HG03196 (cell line): ENCODE measurements around the gene MDFIC2.
"Not testable (repeated sequence)": the region's sequence is repeated elsewhere in the genome, so short reads cannot be mapped to it uniquely, and the experiment has no call there.

Source experiments
- ATAC-seq: cut with Tn5 transposase; IDR thresholded peaks from one replicate; pipeline ENCODE4 v1.9.1; 2021; ENCODE audit not compliant: unreplicated experiment

MDFIC2 gene

DNA sequence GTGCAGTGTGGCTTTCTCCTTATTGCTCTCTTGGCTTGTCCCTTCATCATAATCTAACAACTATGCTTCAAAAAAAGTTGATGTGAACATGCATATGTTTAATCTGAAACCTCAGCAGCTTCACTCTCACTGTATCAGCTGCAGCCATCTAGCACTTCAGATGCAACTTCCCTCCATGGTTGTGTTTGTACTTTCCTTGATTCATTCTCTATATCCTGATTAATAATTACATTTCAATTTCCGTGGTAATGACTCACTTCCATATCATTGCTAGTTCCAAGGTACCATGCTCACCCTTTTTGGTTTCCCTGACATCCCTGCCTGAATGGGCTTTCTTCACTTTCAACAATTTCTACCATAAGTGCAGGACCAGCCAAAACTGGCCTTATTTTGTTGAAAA is 51.2 kb downstream of the MDFIC2 start:
- no peak for ATAC-seq

DNA sequence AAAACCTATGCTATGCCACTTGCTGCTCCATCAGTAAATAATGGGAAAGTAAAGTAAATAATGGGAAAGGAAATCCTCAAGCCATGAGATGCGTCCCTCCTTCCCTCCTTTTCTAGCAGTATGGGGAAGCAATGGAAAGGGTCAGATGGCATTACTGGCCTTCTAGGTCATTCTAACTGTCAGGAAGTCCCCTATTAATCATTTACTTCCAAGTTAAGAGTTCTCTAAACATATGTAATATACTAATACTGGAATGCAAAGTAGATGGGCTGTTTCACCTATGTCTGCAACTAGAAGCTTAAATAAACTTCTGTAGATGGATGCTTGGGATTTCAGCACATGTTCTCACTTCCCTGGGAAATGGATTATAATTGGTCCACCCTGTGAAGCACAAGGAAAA is 55.9 kb downstream of the MDFIC2 start:
- no peak for ATAC-seq

DNA sequence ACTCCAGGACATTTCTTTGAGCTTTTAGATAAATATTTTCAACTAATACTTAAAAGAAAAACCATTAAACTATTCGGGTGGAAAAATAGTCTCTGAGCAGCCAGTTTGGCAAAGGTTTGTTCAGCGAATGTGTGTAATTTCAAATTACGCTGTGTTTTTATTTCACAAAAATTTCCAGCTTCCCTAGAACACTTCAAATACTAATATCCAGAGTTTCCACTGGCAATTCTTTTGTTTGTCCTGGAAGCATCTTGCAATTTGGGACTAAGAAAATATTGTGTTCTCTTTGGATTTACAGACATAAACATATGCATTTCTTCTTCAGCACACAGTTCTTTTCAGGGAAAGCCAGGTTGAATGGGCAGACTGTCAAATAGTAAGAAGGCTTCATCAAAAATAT is 61.9 kb downstream of the MDFIC2 start:
- ATAC-seq, result no peak

DNA sequence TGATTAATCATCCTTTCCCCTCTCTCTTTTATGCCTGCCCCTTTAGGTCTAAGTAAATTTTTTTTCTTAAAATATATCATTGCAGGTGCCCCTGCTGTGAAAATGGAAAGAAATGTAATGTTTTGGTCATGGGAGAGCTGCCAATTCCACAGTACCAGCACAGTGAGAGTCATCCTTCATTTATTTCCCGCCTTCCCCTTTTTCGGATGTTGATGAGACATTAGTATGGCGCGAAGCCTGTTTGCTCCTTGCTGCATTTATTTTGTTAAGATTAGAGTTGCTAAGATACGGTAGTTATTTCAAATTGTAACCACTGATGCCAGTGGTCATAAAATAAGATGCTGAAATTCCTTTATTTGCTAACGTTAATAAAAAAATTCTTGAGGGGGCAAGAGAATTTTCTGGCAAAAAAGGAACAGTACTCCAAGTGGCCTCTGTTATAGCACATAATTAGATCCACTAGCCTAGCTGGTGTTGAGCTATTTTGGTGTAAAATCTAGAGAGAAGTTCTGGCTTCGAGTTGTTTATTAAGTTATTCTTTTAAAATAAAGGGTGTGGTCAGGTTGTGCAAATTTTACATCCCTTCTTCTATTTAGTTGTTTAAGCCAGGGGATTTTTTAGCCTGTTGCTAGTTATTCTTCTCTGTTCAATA is 62.8 kb downstream of the MDFIC2 start:
- ATAC-seq, result no peak

DNA sequence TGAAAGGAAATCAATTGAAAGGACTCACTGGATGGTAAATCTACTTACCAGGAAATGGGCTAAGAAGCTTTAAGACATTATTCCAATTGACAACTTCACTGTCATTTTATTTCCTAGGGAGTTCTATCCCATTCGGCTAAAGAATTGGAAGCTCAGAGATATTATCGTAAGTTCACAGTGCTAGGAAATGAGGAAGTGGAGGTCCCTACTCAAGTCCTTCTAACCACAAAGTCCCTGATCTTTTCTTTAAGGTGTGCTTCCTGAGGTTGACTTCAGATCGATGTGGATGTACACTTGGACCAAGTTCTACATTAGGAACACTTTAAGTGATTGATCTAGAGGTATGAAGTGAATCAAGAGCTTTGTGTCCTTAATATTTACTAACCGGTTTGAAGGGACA is 63.6 kb downstream of the MDFIC2 start:
- no peak for ATAC-seq

DNA sequence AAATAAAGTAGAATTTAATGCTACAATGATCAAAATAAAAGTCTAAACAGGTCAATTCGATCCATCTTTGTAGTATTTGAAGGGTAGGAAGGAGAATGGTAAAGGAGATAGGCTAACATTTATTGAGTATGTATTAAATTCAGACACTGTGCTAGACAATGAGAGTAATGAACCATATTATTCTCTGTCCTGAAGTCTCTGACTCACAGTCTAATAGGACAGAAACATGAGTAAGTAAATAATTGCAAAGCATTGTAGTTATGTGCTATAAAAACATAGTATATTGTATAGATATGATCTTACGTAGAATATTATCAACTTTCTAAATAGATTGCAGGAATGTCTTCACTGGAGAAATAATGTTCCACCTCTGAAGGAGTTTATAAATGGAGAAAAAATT is 64.5 kb downstream of the MDFIC2 start:
- no peak for ATAC-seq

DNA sequence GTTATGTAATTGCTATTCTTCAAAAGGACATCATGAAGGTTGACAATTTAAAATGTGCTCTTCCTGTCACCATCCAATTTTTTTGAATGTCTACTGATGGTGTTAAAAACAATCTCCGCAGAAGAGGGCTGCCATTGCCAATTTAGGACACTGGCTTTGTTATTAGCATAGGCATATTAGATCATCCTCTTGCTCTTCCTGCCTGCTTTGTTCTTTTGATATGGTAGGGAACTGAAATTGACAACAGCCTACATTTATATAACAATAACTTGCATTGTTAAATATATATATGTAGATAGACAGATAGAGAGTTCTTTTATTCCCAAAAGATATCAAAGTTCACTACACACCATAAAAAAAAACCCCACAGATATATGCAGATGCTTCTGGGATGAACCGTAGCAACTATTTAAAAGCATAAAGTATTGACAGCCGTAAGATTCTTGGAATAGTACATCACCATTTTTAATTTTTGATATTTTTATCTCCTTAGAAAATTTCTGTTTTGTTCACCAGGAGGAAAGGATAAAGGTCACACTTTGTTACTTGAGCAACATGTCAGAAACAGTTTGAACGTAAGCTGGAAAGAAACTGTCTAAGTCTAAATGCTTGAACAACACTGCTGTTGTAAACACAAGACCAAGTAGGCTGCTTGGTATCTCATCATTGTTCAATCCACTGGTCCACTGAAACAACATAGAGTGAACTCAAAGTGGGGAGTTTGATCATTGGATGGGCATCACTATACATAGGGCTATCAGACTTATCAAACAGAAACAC is 66.5 kb downstream of the MDFIC2 start:
- no peak for ATAC-seq

DNA sequence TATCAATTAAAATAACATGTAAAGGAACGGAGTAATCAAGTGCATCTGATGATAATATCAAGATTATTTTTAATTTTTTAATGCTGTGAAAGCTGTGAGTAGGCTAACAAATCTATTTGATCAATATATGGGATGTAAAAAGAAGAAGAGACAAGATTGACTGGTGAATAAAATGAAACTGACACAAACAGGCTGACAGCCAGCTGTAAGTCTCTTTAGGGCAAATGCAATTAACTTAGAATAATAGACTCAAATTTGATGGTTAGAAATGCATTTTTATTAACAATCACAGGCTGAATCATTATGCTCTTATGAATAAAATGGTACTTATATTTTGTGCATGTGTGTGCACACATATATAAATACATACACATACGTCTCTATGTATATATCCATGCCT is 68.0 kb downstream of the MDFIC2 start:
- ATAC-seq, result no peak

DNA sequence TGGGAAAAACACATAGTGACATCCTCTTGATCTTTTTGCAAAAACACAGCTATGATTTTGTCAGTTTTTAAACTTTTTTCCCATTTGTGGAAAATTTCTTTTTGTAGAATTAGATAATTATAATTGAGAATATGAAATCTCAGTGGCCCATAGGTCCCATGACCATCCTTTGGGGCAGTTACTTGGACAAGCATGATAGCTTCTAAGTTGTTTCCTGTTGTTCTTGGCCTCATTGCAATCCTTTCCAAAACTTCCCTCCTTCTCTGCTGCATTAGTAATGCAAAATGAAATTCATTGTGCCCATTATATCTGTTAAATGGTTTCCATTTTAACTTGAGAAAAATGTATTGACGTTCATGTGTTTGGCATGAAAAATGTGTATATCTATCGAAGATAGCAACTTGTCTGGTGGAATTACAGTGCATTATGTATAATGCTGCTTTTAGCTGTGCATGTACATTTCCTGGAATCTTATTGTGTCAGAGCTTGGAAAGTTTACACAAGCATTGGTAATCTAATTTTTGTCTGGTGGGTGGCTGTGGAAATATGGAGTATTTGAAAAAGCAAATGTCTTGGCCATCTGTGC is 70.0 kb downstream of the MDFIC2 start:
- ATAC-seq, result no peak

DNA sequence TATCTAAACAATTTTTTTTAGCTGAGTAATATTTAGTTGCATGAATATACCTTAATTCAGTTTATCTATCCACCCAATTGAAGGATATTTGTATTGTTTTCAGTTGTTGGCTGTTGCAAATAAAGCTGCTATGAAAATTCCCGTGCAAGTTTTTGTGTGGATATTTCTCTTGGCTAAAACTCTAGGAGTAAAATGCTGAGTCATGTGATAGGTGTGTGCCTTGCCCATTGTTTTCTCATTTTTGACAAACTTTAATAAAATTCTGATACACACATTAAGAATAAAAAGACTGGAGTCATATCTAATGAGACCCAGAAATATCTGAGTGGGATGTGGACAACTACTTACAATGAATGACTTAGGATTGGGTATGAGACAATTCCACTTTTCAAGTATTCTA is 78.6 kb downstream of the MDFIC2 start:
- ATAC-seq, result no peak

DNA sequence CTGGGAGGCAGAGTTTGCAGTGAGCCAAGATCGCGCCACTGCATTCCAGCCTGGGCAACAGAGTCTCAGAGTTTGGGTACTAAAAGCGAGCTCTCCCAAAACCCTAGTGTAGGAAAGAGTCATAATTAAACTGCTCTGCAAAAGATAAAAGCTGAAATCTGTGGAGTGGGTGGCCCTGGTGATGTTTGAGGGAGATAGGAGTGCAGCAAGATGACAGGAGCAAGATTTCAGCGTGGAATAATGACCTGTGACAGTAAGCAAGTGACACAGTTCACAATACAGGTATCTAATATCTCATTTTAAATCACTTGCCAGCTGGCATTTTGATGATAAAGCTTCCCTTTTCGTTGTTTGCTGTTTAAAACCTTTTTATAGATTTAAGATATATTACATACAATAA is 79.3 kb downstream of the MDFIC2 start:
- no peak for ATAC-seq

DNA sequence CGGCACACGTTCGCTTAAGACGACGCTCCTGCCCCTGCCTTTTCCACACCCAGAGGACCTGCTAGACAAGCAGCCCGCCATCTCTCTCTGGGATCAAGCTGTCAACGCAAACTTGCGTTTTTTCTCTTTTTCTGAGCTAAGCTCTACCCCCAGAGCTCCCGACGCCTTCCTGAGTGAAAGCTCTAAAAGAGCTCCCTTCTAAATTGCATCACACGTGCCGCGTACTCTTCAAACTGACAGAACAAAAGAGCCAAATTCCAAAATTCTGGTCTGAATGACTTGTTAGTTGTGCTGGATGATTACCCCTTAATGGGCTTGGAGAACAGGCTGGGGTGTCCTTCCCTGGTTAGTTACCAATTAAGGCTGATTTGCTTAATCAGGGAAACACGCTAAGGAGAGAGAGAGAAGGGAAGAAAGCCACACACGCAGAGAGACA is 81.2 kb downstream of the MDFIC2 start:
- ATAC-seq, result no peak

DNA sequence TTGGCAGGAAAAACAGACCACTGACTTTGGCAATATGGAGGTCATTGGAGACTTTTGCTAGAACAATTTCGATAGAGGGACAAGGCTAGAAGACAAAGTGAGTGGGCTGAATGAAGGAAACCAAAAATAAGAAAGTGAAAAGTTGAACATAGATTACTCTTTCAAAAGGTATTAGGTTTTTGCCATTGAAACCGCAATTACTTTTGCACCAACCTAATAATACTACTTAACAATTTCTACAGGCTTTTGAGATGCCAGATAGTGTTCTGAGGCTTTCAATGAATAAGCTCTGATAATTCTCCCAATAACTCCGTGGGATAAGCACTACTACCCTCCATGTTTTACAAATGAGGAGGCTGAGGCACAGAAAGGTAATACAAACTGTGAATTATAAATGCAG is 85.0 kb downstream of the MDFIC2 start:
- ATAC-seq, result no peak

DNA sequence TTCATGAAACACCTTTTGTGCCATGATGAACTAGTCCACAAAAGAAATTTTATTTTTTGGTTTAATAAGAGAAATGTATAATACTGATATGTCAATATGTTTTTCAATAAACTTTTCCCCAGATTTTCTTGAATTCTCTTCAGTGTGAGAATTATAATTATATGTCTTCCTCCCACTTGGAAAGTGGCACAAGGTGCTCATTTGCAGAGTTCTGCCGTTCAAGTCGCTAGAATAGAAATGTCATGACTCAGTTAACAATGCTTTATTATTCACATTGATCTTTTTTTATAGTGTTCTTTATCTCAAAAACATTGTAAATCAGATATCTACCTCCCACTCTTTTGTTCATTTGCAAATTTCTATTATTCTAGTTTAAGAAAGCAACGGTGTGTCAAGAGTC is 87.3 kb downstream of the MDFIC2 start:
- no peak for ATAC-seq

DNA sequence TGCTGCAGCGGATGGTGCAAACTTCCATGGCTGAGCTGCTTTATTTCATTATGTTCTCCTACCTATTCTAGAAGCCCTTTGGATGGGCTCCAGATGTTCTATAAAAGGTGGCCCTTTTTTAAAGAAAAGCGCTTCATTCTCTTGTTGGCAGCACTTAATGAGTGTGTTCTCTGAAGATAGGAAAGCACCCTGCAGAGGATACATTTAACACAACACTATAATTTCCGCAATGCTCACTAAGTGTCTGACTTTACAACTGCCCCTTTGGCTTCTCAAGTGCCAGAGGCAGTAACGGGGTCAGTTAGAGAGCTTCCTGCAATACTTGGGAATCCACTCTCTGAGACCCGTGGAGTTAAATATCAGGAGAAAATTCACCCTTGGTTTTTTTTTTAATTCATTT is 88.1 kb downstream of the MDFIC2 start:
- no peak for ATAC-seq

DNA sequence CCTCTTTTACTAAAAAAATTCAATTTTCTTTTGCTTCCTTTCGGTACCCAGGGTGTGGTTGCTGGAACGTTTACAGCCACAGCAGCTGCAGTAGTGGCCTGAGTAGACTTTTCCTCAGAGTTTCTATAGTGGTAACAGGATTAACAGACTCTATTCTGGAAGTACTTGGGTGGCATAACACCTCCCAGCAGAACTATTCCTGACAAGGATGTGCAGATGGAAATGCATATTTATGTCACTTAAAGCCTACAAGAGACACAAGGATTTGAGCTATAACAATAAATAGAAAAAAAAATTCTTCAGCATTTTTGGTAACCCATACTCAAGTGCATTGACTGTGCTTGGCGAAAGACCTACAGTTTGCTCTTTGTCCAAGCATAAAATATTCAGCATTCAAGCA is 94.0 kb downstream of the MDFIC2 start:
- no peak for ATAC-seq

DNA sequence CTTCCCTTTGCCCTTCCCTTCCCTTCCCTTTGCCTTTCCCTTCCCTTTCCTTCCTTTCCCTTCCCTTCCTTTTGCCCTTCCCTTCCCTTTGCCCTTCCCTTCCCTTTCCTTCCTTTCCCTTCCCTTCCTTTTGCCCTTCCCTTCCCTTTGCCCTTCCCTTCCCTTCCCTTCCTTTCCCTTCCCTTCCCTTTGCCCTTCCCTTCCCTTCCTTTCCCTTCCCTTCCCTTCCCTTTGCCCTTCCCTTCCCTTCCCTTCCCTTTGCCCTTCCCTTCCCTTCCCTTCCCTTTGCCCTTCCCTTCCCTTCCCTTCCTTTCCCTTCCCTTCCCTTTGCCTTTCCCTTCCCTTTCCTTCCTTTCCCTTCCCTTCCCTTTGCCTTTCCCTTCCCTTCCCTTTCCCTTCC is 101.2 kb downstream of the MDFIC2 start:
- not testable (repeated sequence) for ATAC-seq

DNA sequence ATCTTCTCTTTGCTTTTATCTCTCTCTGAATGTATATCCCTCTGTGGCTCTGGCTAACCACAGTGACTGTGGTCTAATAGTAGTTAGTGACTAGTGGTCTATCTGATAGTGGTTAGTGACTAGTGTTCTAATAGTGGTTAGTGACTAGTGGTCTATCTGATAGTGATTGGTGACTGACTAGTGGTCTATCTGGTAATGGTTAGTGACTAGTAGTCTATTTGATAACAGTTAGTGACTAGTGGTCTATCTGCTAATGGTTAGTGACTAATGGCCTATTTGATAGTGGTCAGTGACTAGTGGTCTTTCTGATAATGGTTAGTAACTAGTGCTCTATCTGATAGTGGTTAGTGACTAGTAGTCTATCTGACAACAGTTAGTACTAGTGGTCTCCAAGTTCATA is 110.5 kb downstream of the MDFIC2 start:
- ATAC-seq, result no peak

DNA sequence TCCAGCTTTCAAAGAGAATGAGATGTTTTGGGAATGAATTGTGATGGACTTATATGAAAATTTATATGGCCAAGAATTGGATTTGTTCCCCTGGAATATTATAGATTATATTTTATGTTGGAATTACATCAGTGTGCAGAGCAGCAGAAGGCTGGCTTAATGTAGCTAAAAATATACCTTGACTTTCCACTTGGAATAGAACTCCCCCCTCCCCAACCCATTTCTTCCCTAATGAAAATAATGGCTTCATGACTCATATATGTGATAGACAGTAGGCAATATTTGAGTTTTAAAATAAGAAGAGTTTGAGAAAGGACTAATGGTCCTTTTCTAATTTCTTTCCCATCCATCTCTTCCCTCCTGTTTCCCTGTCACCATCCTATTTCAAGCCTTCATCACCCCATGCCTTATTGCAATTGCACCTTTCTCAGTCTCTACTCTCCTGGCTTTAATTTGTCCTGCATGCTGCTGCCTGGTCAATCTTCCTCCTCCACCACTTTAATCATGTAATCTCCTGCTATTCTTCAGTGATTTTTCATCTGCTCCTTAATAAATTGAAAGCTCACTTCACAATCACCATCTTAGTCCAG is 122.5 kb downstream of the MDFIC2 start:
- ATAC-seq, result no peak

DNA sequence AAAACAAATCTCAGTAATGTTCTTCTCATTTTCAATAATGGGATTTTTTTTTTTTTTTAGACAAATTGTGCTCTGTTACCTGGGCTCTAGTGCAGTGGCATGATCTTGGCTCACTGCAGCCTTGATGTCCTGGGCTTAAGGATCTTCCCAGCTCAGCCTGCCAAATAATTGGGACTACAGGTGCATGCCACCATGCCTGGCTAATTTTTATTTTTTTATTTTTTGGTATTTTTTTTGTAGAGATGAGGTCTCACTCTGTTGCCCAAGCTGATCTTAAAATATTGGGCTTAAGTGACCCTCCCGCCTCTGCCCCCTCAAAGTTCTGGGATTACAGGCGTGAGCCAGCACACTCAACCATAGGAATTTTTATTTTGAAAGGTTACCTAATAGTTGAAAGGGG is 126.2 kb downstream of the MDFIC2 start:
- no peak for ATAC-seq

DNA sequence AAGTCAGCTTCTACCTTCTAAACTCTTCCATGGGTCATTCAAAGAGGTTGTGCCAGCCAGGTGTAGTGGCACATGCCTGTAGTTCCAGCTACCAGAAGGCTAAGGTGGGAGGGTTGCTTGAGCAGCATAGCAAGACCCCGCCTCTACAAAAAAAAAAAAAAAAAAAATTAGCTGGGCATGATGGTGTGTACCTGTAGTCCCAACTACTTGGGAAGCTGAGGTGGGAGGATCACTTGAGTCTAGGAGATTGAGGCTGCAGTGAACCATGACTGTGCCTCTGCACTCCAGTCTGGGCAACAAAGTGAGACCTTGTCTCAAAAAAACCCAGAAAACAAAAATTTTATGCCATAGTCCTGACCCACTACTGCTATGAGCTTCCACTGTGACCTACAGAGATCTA is 126.8 kb downstream of the MDFIC2 start:
- ATAC-seq, result no peak
